Activated CD4-positive, alpha-beta T cell treated with anti-CD3 and anti-CD28 coated beads, Interleukin-10, Interleukin-2, amounts not matched to agents 100 ng/mL and 50 ng/mL, durations not matched to agents 16 hours and 8 hours (primary cell): ENCODE results near the gene CACNA2D4.

Experiments
- DNase-seq: peaks from one replicate; pipeline ENCODE4 v3.0.0-alpha.2; 2020

The CACNA2D4 gene

GRCh38 chr12:1869145-1869544, 49.3 kb downstream of the CACNA2D4 start:
- no peak for DNase-seq

DNA sequence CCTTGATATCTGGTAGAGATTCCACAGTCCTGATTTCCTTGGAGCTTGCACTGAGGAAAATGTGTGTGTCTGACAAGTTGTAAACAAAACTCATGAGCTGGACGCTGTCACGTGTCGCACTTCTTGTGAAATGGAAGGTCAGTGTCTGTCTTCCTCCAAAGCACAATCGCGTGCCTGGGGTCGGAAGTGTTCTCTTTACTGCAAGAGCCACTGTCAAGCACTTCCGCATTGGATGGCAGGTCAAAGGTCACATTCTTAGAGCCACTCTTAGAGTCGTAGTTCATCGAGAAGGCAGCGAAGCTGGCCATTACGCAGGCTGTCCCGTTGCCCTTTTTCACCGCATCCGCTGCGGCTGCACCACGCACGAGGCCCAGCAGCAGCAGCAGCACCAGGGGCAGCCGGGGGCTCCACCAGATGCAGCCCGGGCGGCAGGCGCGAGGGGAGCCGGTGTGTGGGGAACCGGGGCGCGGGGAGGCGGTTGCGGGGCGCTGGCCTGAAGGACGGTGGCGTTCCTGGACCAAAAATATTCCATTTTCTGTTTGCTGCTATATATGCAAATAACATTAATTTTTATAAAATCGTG, 53.1 kb downstream of the CACNA2D4 start:
- DNase-seq: no peak

- no peak for DNase-seq
Observed at GRCh38 chr12:1864867-1865266, 53.6 kb downstream of the CACNA2D4 start.

- DNase-seq: no peak
Observed at GRCh38 chr12:1864456-1864855, 54.0 kb downstream of the CACNA2D4 start.

DNA sequence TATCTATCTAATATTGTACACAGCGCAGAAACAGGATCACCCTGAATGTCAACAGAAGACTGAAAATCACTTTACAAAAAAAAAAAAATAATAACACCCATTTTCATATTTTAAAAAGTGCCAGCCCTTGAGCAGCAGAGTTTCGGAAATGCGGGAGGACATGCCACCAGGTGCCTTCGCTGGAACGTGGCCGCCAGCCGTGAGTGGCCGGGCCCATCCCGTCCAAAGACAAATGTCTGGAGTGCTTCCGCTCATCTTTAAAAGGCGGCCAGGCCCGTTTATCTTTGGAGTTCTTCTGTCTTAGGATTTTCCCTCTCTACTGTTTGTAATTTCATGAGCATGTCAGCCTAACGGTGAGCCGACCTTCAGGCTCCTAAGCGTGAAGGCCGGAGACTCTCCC, 54.6 kb downstream of the CACNA2D4 start:
- no peak for DNase-seq

GRCh38 chr12:1862973-1863372, 55.5 kb downstream of the CACNA2D4 start:
- DNase-seq: no peak

DNA sequence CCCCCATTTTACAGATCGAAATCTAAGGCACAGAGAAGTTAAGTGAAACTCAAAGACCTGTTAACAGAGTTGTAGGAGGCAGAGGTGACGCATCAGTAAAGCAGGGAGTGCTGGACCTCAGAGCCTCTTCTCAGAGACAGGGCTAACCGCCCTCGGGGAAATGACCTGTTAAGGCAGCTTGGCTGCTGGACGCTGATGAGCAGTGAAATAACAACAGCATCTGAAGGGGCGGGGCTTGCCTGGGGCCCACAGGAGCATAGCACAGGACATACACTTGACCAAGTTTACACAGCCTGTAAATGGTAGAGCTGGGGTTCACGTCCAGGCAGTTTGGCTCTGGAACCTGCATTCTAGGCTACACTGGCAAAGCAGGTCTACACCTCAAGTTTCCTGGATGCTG, 58.8 kb downstream of the CACNA2D4 start:
- DNase-seq: no peak

DNA sequence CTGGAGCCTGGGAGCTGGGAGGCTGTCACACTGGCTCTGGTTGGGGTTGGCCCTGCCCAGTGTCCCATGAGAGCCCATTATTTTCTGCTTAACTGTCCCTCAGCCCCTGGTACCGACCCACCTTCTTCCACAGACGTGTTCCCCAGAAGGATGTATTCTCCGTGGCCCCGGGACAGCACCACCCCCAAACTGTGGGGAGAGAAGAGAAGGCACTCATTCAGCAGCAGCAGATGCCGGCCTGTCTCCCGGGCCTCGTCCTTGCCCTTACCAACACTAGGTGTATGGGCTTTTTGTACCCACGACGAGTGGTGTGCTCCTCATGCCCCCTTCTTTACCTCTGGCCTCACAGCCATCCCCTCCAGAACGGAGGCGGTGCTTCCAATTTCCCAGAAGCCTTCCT, 60.0 kb downstream of the CACNA2D4 start:
- no peak for DNase-seq

- no peak for DNase-seq
Observed at GRCh38 chr12:1857821-1858220, 60.6 kb downstream of the CACNA2D4 start.

DNA sequence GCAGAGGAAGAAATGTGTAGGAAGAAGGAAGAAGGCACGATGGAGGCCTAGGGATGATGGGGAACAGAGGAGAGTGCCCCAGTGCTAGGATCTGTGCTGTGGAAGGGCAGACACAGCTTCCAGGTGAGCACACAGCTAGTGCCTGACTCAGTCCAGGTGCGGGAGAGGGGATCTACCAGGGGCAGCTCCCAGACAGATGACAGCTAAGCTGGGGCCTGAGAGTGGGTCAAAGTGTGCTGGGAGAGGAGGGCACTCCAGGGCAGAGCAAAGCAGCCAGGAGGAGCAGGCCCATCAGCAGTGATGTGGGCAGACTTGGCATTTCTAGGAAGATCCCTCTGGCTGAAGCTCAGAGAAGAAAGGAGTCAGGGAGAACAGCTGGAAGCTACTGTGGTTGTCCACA, 61.4 kb downstream of the CACNA2D4 start:
- DNase-seq: no peak

GRCh38 chr12:1855241-1855640, 63.2 kb downstream of the CACNA2D4 start:
- DNase-seq: no peak

DNA sequence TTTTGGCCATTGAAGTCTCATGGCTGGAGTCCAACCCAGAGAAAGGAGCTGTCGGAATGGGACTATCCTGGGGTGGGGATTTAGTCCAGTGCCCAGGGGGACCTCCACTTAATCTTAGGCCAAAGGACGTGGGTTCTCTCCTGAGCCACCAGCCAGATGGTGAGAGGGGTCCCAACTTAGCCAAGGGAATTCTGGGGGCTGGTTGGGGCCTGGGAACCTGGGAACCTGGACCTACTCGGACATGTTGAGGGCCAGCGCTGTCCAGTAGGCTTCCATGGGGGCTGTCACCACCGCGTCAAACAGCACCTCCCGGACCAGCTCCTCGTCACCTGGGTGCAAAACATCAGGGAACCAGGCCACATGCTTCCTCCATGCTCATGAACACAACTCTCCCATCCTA, 64.7 kb downstream of the CACNA2D4 start:
- no peak for DNase-seq

DNA sequence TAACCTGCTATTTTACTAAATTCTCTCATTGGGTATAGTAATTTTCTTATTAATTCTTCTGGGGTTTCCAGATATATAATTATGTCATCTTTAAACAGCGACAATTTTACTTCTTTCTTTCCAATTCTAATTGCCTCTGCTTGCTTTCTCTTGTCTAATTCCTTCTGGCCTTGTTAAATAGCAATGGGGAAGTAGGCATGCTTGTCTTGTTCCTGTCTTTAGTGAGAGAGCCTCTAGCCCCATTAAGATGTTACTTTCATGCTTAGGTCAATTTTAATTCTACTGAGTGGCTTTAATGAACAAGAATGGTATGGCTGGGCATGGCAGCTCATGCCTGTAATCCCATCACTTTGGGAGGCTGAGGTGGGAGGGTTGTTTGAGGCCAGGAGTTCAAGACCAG, 66.4 kb downstream of the CACNA2D4 start:
- no peak for DNase-seq

DNA sequence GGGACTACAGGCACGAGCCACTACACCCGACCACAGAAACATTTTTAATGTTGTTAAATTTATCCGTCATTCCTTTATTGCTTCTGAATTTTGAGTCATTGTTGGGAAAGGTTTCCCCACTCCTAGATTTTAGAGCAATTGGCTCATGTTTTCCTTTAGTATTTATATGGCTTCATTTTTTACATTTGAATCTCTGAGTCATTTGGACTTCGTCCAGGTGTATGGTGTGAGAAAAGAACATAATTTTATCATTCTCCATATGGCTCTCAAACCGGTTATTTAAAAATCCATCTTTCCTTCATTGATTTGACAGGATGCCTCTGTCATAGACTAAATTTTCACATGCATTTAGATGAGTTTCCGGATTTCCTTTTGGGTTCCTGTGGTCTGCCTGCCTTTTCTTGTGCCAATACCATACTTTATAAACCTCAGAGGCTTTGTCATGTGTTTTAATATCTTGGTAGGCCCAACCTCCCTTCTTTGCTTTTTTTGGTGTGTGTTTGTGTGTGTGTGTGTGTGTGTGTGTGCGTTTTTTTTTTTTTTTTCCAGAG, 67.2 kb downstream of the CACNA2D4 start:
- DNase-seq: no peak

- no peak for DNase-seq
Observed at GRCh38 chr12:1848745-1849144, 69.7 kb downstream of the CACNA2D4 start.

- no peak for DNase-seq
Observed at GRCh38 chr12:1848146-1848545, 70.3 kb downstream of the CACNA2D4 start.

- no peak for DNase-seq
Observed at GRCh38 chr12:1847411-1847810, 71.0 kb downstream of the CACNA2D4 start.

DNA sequence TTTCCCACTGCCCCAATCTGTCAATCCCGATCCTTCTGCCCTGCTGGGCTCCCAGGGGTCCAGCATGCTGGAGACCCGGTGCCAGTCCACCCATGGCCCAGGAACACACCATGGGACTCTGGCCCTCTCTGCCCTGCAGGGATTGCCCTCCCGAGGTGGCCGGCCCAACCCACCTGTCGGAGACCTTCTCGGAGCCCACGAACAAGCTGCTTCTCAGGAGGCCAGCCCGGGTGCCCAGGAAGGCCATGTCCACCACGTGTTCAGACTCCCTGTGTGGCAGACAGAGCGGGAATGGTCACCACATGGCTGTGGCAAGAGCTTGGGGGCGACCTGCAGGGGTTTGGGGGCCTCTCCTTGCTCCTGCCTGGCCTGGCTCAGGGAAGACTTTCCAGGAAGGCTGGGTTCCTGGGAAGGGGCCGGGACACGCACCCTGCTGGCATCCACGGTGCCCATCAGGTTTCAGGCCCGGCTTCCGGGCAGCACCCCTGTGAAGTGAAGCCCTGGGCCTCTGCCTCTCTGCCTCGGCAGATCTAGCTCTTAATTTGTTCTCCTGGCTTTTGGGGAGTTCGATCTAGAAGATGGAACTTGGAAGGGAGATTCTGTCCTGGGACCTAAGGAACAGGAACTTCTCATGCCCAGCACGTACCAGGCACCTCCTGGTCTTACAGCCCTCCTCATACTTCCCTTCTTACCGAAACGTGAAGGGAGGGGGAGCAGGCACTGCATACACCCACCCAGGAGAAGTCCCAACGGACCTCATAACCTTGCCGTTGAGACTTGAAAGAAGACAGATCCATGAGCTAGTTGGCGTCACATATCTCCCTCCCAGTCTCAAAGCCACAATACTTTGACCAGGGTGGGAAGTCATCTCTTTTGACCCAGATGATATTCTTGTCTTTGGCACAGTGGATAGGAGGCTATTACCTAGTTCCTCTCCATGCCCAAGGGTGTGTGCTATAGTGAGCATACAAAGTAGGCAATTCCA, 71.7 kb downstream of the CACNA2D4 start:
- DNase-seq: no peak

GRCh38 chr12:1845886-1846285, 72.6 kb downstream of the CACNA2D4 start:
- DNase-seq: no peak

- no peak for DNase-seq
Observed at GRCh38 chr12:1845427-1845826, 73.0 kb downstream of the CACNA2D4 start.

- DNase-seq: no peak
Observed at GRCh38 chr12:1844661-1845409, 73.6 kb downstream of the CACNA2D4 start.

- DNase-seq: no peak
Observed at GRCh38 chr12:1844223-1844622, 74.2 kb downstream of the CACNA2D4 start.

GRCh38 chr12:1843641-1844005, 74.8 kb downstream of the CACNA2D4 start:
- no peak for DNase-seq
